HG03457 (cell line): ENCODE measurements around the gene TWNK.
"Not testable (repeated sequence)": the region's sequence is repeated elsewhere in the genome, so short reads cannot be mapped to it uniquely, and the experiment has no call there.

Experiments used
- ATAC-seq: cut with Tn5 transposase; IDR thresholded peaks from one replicate; pipeline ENCODE4 v1.9.1; 2021; ENCODE audit warnings: moderate number of reproducible peaks; ENCODE audit not compliant: unreplicated experiment

TWNK gene

GRCh38 chr10:100972904-100973535 lies 14.3 kb upstream of the TWNK start:
- ATAC-seq: no peak

- ATAC-seq: not testable (repeated sequence)
These were observed 11.9 kb upstream of the TWNK start for GRCh38 chr10:100975397-100975796.

DNA sequence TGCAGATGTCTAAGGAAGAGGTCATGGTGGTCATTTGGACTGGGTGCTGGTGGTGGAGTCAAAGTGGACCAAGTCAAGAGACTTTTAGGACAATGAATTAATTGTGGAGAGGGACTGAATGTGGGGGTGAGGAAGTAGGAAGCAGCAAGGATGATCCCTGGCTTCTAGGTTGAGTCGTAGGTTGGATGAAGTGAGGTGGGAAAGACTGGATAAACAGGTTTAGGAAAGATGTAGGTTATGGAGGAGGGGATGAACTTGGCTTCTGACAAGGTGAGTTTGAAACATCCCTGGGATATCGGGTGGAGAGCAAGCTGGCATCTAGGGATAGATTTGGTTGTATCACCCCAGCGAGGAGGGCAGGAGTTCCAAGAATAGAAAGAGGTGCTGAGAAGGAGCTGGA lies 10.4 kb upstream of the TWNK start:
- no peak for ATAC-seq

DNA sequence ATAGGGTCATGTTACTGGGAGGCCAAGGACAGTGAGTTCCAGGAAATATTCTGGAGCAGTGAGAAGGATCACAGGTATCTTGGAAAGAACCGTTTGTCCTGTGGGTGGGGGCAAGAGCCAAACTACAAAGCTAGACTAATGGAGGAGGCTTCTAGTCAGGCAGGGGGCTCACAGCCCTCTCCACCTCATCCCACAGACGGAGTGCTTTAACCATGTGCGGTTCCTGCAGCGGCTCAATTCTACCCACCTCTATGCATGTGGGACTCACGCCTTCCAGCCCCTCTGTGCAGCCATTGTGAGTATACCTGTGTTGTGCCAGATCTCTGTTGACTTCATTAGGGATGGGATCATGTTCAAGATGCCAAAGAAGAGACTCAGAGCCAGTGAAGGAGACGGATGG lies 9.9 kb upstream of the TWNK start:
- no peak for ATAC-seq

- no peak for ATAC-seq
These were observed 9.0 kb upstream of the TWNK start for GRCh38 chr10:100978121-100978900.

DNA sequence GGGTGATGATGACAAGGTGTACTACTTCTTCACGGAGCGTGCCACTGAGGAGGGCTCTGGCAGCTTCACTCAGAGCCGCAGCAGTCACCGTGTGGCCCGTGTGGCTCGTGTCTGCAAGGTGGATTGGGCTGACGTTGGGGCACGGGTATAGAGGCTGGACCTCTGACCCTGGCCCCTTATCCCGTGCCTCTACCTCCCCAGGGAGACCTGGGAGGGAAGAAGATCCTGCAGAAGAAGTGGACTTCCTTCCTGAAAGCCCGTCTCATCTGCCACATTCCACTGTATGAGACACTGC lies 8.5 kb upstream of the TWNK start:
- ATAC-seq: no peak

DNA sequence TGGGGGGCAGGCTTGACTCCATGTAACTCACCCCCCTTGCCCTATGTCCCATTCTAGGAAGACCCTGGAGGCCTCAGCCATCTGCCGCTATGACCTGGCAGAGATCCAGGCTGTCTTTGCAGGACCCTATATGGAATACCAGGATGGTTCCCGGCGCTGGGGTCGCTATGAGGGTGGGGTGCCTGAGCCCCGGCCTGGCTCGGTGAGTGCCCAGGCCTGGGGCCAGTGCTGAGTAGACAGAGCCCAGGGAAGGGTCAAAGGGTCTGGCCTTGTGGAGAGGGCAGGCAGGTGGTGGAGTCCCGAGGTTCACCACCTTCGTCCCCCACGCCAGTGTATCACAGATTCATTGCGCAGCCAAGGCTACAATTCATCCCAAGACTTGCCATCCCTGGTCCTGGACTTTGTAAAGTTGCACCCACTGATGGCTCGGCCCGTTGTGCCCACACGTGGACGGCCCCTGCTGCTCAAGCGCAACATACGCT lies 7.5 kb upstream of the TWNK start:
- no peak for ATAC-seq

DNA sequence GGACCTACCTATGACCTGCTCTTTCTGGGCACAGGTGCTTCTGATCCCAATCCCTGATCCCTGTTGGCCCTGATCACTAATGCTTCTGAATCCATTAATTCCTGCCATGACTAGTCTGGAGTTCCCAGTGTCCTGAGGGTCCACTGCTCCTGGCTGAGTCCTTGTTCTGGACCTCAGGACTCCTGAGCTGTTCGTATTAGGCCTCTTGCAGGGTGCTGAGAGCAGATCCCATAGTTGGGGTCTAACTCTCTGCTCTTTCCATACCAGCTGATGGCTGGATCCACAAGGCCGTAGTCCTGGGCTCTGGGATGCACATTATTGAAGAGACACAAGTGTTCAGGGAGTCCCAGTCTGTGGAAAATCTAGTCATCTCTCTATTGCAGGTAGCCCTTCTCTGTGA lies 7.0 kb upstream of the TWNK start:
- no peak for ATAC-seq

GRCh38 chr10:100980711-100981110 lies 6.6 kb upstream of the TWNK start:
- ATAC-seq: no peak

GRCh38 chr10:100981178-100981772 lies 6.1 kb upstream of the TWNK start:
- no peak for ATAC-seq

DNA sequence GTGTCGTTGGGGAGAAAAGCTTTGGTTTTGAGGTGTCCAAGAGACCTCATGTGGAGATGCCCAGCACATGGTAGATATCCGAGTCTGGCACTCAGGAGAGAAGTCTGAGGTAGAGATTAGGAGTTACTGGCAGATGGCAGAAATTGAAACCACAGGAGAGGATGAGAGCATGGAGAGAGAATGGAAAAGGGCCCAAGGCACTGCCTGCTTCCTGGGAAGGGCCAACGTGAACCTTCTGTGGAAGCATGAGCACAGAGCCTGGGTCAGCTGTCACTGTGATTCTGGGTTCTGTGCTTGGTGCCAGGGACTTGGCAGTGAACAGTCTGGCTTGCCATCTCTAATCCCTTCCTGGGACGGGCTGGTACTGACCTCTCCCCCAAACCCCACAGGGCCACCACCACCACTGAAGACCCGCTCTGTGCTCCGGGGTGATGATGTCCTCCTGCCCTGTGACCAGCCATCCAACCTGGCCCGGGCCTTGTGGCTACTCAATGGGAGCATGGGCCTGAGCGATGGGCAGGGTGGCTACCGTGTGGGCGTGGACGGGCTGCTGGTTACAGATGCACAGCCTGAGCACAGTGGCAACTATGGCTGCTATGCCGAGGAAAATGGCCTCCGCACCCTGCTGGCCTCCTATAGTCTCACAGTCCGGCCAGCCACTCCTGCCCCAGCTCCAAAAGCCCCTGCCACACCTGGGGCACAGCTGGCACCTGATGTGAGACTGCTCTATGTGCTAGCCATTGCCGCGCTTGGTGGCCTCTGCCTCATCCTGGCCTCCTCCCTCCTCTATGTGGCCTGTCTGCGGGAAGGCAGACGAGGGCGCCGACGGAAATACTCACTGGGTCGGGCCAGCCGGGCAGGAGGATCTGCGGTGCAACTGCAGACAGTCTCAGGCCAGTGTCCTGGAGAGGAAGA lies 4.2 kb upstream of the TWNK start:
- ATAC-seq: no peak

DNA sequence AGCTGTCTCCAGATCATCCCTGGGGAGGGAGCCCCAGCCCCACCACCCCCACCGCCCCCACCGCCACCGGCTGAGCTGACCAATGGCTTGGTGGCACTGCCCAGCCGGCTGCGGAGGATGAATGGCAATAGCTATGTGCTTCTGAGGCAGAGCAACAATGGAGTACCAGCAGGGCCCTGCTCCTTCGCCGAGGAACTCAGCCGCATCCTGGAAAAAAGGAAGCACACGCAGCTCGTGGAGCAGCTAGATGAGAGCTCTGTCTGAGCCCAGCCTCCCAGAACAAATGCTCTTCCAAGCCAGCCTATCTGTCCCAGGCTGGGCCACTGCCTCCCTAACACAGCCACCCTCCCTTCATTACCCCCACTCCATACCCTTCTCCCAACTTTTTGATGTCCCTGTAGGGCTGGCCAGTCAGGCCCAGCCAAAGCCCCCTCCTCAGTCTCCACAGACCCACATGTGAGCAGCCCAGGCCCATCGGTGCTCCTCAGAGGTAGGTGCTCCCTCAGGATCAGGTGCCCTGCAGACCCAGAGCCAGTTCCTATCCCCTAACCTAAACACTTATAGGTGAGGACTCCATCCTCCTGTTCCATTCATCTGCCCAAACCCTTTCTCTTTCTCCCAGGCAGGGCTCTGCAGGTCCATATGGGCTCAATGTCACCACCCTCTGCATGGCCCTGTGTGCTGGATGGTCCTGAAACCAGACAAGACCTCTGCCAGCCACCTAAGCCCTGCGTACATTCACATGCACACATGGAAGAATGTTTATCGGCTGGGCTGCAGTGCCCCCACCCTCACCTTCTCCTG lies 3.3 kb upstream of the TWNK start:
- ATAC-seq: no peak

GRCh38 chr10:100984672-100985177 lies 2.6 kb upstream of the TWNK start:
- ATAC-seq: no peak

DNA sequence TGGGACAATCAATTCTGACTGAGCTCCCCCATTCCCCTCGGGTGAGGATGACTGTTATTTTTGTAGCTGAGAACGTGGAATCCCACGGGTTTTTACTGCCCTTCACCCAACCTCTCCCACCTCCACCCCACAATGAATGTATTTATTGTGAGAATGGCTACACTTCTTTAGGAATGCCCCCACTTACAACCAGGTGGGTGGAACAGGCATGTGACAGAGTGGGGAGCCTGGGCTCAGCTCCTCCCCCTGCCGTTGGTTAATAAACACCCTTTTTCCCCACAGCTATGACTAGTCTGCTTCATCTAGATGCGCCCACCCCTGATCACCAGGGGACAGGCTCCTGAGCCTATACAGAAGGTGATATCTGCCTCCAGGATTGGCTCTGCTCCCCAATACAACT lies 2.0 kb upstream of the TWNK start:
- ATAC-seq: no peak

DNA sequence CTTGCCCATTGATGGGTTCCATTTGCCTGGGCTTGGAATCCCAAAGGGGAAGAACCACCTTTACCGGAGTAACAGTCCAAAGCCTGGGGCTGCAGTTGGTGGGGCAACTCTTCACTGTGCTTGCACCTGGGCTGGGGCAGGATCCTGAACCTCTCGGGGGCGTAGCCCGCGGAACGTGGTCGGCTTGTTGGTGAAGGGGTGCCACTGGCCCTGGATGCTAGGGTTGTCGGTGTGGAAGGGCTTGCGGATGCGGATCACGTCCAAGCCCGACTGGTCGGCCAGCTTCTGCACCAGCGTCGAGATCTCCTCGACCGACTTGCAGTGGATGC lies 756 bp upstream of the TWNK start:
- ATAC-seq: no peak

- ATAC-seq: no peak
These were observed 324 bp downstream of the TWNK start for GRCh38 chr10:100987685-100988049.

- no peak for ATAC-seq
These were observed 823 bp downstream of the TWNK start for GRCh38 chr10:100988166-100988565.

GRCh38 chr10:100989088-100989487 lies 1.7 kb downstream of the TWNK start:
- ATAC-seq: no peak

GRCh38 chr10:100993986-100994708 lies 6.8 kb downstream of the TWNK start:
- ATAC-seq: no peak

DNA sequence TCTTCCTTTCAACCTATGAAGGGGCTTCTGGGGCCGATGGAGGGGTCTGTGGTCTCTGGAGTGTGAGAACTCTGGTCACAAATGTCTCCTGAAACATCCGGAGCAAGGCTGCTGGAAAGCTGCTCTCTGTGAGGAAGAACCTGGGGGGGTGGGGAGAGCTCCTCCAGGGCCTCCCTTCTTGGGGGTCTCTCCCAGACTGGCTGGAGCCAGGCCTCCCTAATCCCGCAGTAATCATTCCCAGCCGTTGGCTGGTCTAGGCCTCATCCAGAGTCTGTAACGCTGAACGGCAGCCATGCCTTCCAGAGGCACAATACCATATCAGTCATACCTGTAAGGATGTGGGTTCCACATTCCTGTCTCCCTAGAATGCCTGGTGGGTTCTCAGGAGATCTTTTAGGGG lies 7.8 kb downstream of the TWNK start:
- no peak for ATAC-seq
